K562 (cell line): ENCODE measurements around the gene DCTN5.
A peak's percentile ranks its signal among the peaks of the same experiment; 100 is the strongest.

Experiments used
- BDP1 ChIP-seq: IDR thresholded peaks from 3 replicates; pipeline ENCODE4 v1.6.1; 2011; ENCODE audit not compliant: insufficient read length, insufficient read depth
- CTCF ChIP-seq, 3 experiments: IDR thresholded peaks in 2 of 3; conservative IDR thresholded peaks in 1 of 3; 2 replicates each; pipeline ENCODE4 v1.5.1; 2011 to 2012; ENCODE audit warnings: low read length in 3 of 3, mild to moderate bottlenecking in 3 of 3, control low read depth in 2 of 3, improper control_type of control experiment in 1 of 3, inconsistent platforms in 1 of 3, low read depth in 1 of 3, mixed read lengths in 1 of 3, moderate library complexity in 1 of 3; ENCODE audit not compliant: insufficient read depth in 2 of 3

GRCh38 chr16:23597003-23597756, 44.1 kb upstream of the DCTN5 start:
- TF ChIP-seq CTCF (IDR thresholded peaks at IDR 0.05 in 2 of 3, conservative IDR thresholded peaks at IDR 0.05 in 1 of 3; ENCODE audit: insufficient read depth in 2 of 3, low read depth in 1 of 3, low read length in 3 of 3) (peak; percentile 78 to 86 (median 85)), BDP1 (no peak)
